Endothelial cell of umbilical vein (primary cell): ENCODE measurements around the gene CLASP2. TPM values are rescaled to one million over a fixed set of nuclear protein-coding genes. Genes with fewer than 3 reads are reported as not detected.

Experiments used
- BruUV-seq: library from RNA; stranded (reverse); fragments of 400-500 nt; replicated peaks from 2 replicates; lab custom pipeline; 2021; lab: Mats Ljungman, UMichigan
- CTCF ChIA-PET: fragments of 300-600, 350-600 bp; sonication (Branson Sonifier 250); formaldehyde crosslinking; loops from one replicate; lab custom pipeline; 2021; ENCODE audit warnings: antibody characterized with exemption, inconsistent platforms; lab: Charles Lee
- POLR2A ChIA-PET: fragments of 300-600, 350-600 bp; sonication (Branson Sonifier 250); formaldehyde crosslinking; loops from one replicate; lab custom pipeline; 2021; ENCODE audit warnings: antibody characterized with exemption, inconsistent platforms; lab: Charles Lee
- DNase-seq: peaks from one replicate; pipeline ENCODE4 v3.0.0-alpha.2; 2011; ENCODE audit warnings: low read depth, low spot score
- FAIRE-seq: peaks from 2 replicates; lab custom pipeline; 2011; peaks lifted over from hg19 to GRCh38; lab: Jason Lieb, UNC
- H2AFZ ChIP-seq: 2 replicates; pipeline ENCODE4 v1.6.0; 2012; ENCODE audit warnings: low read depth, low read length, control low read depth, inconsistent platforms
- H3K27ac ChIP-seq: 2 replicates; pipeline ENCODE4 v1.5.1; 2011; ENCODE audit warnings: low read depth, mild to moderate bottlenecking, control low read depth, low read length, moderate library complexity; ENCODE audit not compliant: insufficient read depth
- H3K27me3 ChIP-seq, 2 experiments: 2 replicates each; pipeline versions ENCODE4 v1.6.0 to v1.6.1; 2011; ENCODE audit warnings: low read length in 2 of 2, mixed read lengths in 1 of 2; ENCODE audit not compliant: control insufficient read depth in 2 of 2, insufficient read depth in 2 of 2
- H3K36me3 ChIP-seq, 2 experiments: 2 replicates in 1 of 2; 3 replicates in 1 of 2; pipeline ENCODE4 v1.5.1; 2011; ENCODE audit warnings: low read length in 2 of 2, mild to moderate bottlenecking in 1 of 2, moderate library complexity in 1 of 2; ENCODE audit not compliant: control insufficient read depth in 2 of 2, insufficient read depth in 2 of 2; ENCODE audit errors: extremely low read depth in 1 of 2
- H3K4me1 ChIP-seq: 3 replicates; pipeline ENCODE4 v1.5.1; 2011; ENCODE audit warnings: mild to moderate bottlenecking, low read length; ENCODE audit not compliant: control insufficient read depth, insufficient read depth; ENCODE audit errors: extremely low read depth
- H3K4me2 ChIP-seq: 2 replicates; pipeline ENCODE4 v1.6.1; 2011; ENCODE audit warnings: low read length, control low read depth, mixed read lengths; ENCODE audit not compliant: insufficient read depth
- H3K4me3 ChIP-seq, 3 experiments: fragments of 200-600 bp in 1 of 3; sonication (generic), shearing (Covaris generic) in 1 of 3; replicated peaks in 1 of 3; 2 replicates each; pipeline ENCODE4 v1.5.1; 2011 to 2016; ENCODE audit warnings: control low read depth in 3 of 3, low read length in 3 of 3, mild to moderate bottlenecking in 2 of 3, inconsistent platforms in 1 of 3, low read depth in 1 of 3, moderate library complexity in 1 of 3; ENCODE audit not compliant: insufficient read depth in 1 of 3
- H3K79me2 ChIP-seq: 2 replicates; pipeline ENCODE4 v1.6.0; 2012; ENCODE audit warnings: low read length, inconsistent platforms; ENCODE audit not compliant: control insufficient read depth, insufficient read depth
- H3K9ac ChIP-seq: replicated peaks from 2 replicates; pipeline ENCODE3; 2011; ENCODE audit warnings: low read length, control low read depth; ENCODE audit not compliant: insufficient read depth; ENCODE audit errors: extremely low read depth
- H3K9me1 ChIP-seq: replicated peaks from 3 replicates; pipeline ENCODE4 v1.6.0; 2011; ENCODE audit warnings: mild to moderate bottlenecking, low read length; ENCODE audit not compliant: control insufficient read depth, insufficient read depth; ENCODE audit errors: extremely low read depth
- H3K9me3 ChIP-seq: replicated peaks from 2 replicates; pipeline ENCODE4 v1.5.1; 2012; ENCODE audit warnings: low read length, inconsistent platforms; ENCODE audit not compliant: control insufficient read depth, insufficient read depth
- H4K20me1 ChIP-seq: replicated peaks from 2 replicates; pipeline ENCODE3; 2011; ENCODE audit warnings: mild to moderate bottlenecking, low read length; ENCODE audit not compliant: control insufficient read depth, insufficient read depth; ENCODE audit errors: extremely low read depth
- CTCF ChIP-seq, 2 donors: IDR thresholded peaks; 1 replicate in 1 of 2; 2 replicates in 1 of 2; pipeline ENCODE4 v1.5.1; 2011; ENCODE audit warnings: low read length in 2 of 2, mild to moderate bottlenecking in 2 of 2, moderate library complexity in 2 of 2, control low read depth in 1 of 2, inconsistent platforms in 1 of 2, low read depth in 1 of 2; ENCODE audit not compliant: insufficient read depth in 1 of 2; ENCODE audit errors: extremely low read depth in 1 of 2
- EZH2 ChIP-seq: IDR thresholded peaks from 2 replicates; pipeline ENCODE4 v1.6.1; 2012; ENCODE audit warnings: borderline replicate concordance, low read depth, mild to moderate bottlenecking, moderate library complexity, low read length, inconsistent platforms; ENCODE audit not compliant: severe bottlenecking
- FOS ChIP-seq: IDR thresholded peaks from 2 replicates; pipeline ENCODE4 v1.6.1; 2011; ENCODE audit warnings: mild to moderate bottlenecking, low read length, moderate library complexity, borderline replicate concordance; ENCODE audit not compliant: insufficient read depth
- GATA2 ChIP-seq: IDR thresholded peaks from 2 replicates; pipeline ENCODE4 v1.7.0; 2011; ENCODE audit warnings: low read depth, mild to moderate bottlenecking, moderate library complexity, mixed read lengths, low read length; ENCODE audit not compliant: insufficient read length, insufficient read depth
- JUN ChIP-seq: IDR thresholded peaks from 2 replicates; pipeline ENCODE4 v1.6.1; 2011; ENCODE audit warnings: borderline replicate concordance, low read depth; ENCODE audit not compliant: insufficient read length, insufficient read depth
- MAX ChIP-seq: IDR thresholded peaks from 2 replicates; pipeline ENCODE4 v1.6.1; 2011; ENCODE audit not compliant: insufficient read depth, insufficient read length
- MYC ChIP-seq: IDR thresholded peaks from one replicate; pipeline ENCODE4 v1.6.1; 2011; ENCODE audit warnings: mild to moderate bottlenecking, low read depth, low read length
- POLR2A ChIP-seq: IDR thresholded peaks from 2 replicates; pipeline ENCODE4 v1.6.1; 2012; ENCODE audit warnings: low read depth, mild to moderate bottlenecking, control low read depth, low read length
- POLR2AphosphoS5 ChIP-seq: IDR thresholded peaks from 2 replicates; pipeline ENCODE4 v1.6.1; 2012; ENCODE audit warnings: low read depth, mild to moderate bottlenecking, control low read depth, low read length, moderate library complexity; ENCODE audit not compliant: insufficient read depth
- dilution Hi-C: fragments of 300-500 bp; cut with MboI; formaldehyde crosslinking; loops from one replicate; pipeline ENCODE4 v1.15.0; 2019; ENCODE audit warnings: low sequenced_read_pairs; ENCODE audit not compliant: extremely low pct_ligation_motif_present
- intact Hi-C: fragments of 100-400 bp; cut with micrococcal nuclease; formaldehyde crosslinking; loops from one replicate; pipeline ENCODE4 v1.10.0; 2022
- polyA plus RNA-seq, 4 experiments: library from polyadenylated mRNA; depleted of rRNA in 3 of 4; stranded (reverse) in 3 of 4; unstranded in 1 of 4; fragments of >200 nt; gene quantifications; 2 replicates each; pipeline versions ENCODE4 v1.2.1 to v1.2.3, GENCODE V29; 2011 to 2012; ENCODE audit warnings: missing spikeins in 1 of 4
- total RNA-seq: library from RNA; stranded (reverse); gene quantifications from 2 replicates; pipeline ENCODE4 v1.2.3, GENCODE V29; 2021

CLASP2 gene
- total and polyA plus RNA-seq, 2 donors (not counting 3 experiments of a cell fraction or from before 2014, with no cell fraction given): 15.0 to 55.0 TPM

GRCh38 chr3:33658621-33658990 is 59.4 kb downstream of the CLASP2 start:
- intact Hi-C loops (no loop called here), dilution Hi-C loops (no loop called here)
- BruUV-seq: no TSS peak

More at GRCh38 chr3:33658621-33658990, 59.4 kb downstream of the CLASP2 start:
- Histone ChIP-seq H3K9ac (no peak overlapping the region), H3K4me1 (peaks cover 30% of the 10 kb centered on the region), H3K9me1 (peaks cover 2% of the 10 kb centered on the region), H3K79me2 (peaks cover 9% of the 10 kb centered on the region), H3K4me3 (peak overlapping the region in 2 of 3 experiments; percentile 11 to 57), H4K20me1 (no peaks in the 10 kb centered on the region), H2AFZ (peak overlapping the region; percentile 58), H3K27ac (no peak overlapping the region), H3K27me3 (no peaks in the 10 kb centered on the region), H3K9me3 (no peaks in the 10 kb centered on the region), H3K36me3 (no peaks in the 10 kb centered on the region), H3K4me2 (peak overlapping the region; percentile 82)
- no peak for FAIRE-seq
- DNase-seq: no peak
- CTCF ChIA-PET: interaction anchor here (0.7 to 2.2 kb wide), 7 partner anchors 9 to 128 kb away, joined by 3 to 13 read pairs (median 6); no protein-coding TSS in a partner anchor
- no peak for TF ChIP-seq JUN
- no peak for TF ChIP-seq EZH2
- TF ChIP-seq POLR2AphosphoS5: no peak
- no peak for TF ChIP-seq MYC
- TF ChIP-seq POLR2A: no peak
- TF ChIP-seq CTCF (IDR thresholded peaks at IDR 0.05; ENCODE audit: extremely low read depth in 1 of 2, insufficient read depth in 1 of 2, low read depth in 1 of 2, low read length in 2 of 2): no peak
- TF ChIP-seq GATA2: no peak
- TF ChIP-seq MAX: no peak
- TF ChIP-seq FOS: no peak
- POLR2A ChIA-PET: interaction anchor here (1.4 to 1.6 kb wide), 2 partner anchors 10 to 29 kb away, joined by 3 to 4 read pairs; no protein-coding TSS in a partner anchor
